GM19023 (cell line): ENCODE measurements around the gene SLC30A5.
"Not testable (repeated sequence)": the region's sequence is repeated elsewhere in the genome, so short reads cannot be mapped to it uniquely, and the experiment has no call there.

Experiments
- ATAC-seq: cut with Tn5 transposase; IDR thresholded peaks from one replicate; pipeline ENCODE4 v1.9.1; 2021; ENCODE audit warnings: mild to moderate bottlenecking, moderate library complexity; ENCODE audit not compliant: unreplicated experiment

Gene SLC30A5

DNA sequence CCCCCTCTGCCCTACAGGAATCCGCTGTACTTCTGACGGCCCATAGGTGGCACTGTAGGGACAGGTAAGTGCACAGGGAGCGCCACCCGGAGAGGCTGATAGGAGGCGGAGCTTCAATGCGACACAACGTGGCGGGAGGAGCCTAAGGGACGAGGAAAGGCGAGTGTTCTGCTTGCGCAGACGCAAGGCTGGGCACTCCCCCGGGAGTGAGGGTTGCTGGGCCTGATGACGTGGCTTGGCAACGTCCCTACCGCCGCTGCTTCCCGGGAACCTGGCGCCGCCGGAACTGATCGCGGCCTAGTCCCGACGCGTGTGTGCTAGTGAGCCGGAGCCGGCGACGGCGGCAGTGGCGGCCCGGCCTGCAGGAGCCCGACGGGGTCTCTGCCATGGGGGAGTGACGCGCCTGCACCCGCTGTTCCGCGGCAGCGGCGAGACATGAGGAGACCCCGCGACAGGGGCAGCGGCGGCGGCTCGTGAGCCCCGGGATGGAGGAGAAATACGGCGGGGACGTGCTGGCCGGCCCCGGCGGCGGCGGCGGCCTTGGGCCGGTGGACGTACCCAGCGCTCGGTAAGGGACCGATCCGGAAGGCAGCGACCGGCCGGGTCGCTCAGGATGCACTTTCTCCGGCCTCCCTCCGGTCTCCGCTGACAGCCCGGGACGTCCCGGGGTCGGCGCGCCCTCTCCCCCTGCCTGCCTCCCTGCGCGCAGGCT is at the start of gene SLC30A5:
Gene SLC30A5, plus strand, starts transcription at position 244 of the 712 bp plus-strand sequence. Its CDS starts 242 bp downstream, at position 486.
- ATAC-seq, result peak; percentile 97

- ATAC-seq, result not testable (repeated sequence)
These were observed 48.6 kb upstream of the SLC30A5 start for GRCh38 chr5:69045213-69045612.

DNA sequence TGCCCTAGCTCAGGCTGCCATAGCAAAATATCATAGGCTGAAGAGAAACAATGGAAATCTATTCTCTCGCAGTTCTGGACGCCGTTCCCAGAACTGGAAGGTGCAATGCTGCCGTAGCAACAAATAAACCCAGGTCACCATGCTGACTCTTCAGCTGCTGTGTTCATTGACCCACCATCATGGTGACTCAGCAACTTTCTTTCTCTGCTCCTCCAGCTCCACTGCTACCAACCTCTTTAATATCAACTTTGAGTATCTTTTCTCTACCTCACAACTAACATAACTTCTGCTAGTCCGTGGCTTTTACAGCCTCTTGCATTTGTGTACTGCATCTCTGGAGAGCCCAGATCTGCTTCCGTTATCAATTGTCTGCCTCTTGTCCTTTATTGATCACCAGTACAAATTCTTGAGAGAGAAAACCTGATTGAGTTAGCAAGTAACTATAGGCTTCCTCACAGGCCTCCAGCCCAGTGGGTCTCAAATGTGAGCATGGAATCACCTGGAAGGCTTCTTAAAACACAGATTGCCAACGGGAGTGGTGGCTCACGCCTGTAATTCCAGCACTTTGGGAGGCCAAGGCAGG is 47.3 kb upstream of the SLC30A5 start:
- ATAC-seq, result no peak

- no peak for ATAC-seq
These were observed 45.6 kb upstream of the SLC30A5 start for GRCh38 chr5:69048230-69048629.

- no peak for ATAC-seq
These were observed 44.7 kb upstream of the SLC30A5 start for GRCh38 chr5:69049151-69049550.

DNA sequence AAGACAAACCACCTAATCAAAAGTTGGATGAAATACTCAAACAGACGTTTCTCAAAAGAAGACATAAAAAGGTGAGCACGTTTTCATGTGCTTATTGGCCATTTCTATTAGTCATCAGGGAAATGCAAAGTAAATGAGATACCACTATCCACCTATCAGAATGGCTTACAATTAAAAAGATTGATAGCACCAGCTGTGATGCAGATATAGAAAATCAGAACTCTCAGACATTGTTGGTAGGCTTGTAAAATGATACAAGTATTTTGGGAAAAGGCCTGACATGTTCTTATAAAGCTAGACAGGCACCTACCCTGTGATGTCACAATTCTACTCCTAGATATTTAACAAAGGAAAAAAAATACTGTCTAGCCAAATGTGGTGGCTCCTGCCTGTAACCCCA is 44.0 kb upstream of the SLC30A5 start:
- ATAC-seq, result no peak

DNA sequence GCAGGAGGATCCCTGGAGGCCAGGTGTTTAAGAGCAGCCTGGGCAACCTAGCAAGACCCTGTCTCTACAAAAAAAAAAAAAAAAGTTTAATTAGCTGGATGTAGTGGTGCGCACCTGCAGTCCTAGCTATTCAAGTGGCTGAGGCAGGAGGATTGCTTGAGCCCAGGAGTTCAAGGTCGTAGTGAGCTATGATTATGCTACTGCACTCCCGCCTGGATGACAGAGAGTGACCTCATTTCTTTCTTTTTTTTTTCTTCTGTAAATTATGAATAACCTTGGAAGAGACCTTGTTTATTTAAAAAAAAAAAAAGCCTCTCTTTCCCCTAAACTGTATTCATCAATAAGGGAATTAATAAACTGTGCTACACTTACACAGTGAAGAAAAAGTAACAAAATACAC is 43.6 kb upstream of the SLC30A5 start:
- no peak for ATAC-seq

DNA sequence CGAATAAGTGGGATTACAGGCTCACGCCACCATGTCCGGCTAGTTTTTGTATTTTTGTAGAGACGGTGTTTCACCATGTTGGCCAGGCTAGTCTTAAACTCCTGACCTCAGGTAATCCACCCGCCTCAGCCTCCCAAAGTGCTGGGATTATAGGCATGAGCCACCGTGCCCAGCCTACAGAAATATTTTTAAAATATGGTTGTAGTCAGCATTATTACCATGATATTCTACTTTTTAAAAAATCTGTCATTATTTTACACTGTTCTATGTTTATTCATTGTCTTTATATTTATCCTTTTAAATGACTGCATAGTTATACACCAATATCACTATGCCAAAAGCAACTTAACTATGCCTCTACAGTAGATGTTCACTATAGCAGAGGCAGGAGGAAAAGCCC is 41.6 kb upstream of the SLC30A5 start:
- no peak for ATAC-seq

DNA sequence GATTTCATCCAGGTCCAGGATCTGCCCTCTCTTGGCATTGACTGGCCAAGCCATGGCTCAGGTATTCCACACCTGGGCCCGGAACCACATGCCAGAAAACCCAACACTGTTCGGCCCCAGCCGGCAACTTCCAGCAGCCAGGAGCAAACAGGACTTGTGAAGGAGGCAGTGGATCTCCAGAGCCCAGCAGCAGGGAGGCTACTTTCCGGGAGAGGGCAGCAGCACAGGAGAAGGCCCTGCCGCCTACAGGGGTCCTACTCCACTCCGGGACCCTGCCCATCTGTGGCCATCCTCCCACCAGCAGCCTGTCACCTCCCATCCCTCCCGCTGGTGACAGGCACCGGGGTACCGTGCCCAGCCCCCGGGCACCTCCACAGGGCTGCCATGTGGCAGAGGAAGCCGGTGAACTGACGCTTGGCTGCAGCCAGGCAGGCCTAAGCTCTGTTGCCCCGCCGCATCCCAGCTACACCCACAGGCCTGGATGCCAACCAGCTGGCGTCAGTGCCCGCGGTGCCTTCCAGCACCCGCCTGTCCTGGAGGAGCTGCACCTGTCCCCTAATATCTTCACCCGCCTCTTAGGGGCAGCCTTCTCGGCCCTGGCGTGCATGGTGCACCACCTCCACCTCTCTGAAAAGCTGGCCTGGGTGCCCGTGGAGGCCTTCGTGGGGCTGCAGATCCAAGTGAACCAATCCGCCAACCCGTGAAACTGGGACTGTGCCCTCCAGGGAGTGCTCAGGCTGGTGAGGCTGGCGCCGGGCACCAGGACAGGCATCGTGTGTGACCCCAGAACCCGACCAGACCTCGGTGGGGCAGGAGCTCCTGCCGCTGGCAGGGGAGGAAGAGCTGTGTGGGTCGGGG is 18.9 kb upstream of the SLC30A5 start:
- ATAC-seq, result no peak

DNA sequence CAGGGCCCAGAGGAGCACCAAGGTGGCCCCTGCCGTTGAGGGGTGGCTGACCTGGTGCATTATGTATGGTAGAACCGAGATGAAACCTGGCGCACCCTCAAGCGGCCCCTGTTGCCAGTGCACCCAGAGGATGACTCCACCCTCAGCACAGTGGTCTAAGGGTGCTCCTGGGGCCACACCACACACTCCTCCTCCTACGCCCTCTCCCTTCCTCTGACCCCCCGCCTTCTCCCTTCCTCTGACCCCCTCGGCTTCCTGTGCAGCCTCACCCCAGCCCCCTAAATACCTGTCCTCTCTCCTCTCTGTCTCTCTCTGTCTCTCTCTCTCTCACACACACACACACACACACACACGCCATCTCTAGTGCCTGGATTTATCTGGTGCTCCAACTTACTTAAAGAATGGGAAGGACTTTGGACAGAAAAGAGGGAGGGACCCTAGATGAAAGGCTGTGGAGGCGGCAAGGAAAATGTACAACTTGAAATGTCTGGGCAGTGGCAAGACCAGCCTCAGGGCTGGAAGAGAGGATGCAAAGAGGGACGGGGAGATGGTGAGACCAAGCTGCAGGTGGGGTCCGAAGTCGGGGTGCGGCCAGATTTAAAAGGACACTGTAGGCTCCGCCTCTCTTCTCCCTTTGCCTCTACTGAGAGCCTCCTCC is 18.2 kb upstream of the SLC30A5 start:
- ATAC-seq, result no peak

DNA sequence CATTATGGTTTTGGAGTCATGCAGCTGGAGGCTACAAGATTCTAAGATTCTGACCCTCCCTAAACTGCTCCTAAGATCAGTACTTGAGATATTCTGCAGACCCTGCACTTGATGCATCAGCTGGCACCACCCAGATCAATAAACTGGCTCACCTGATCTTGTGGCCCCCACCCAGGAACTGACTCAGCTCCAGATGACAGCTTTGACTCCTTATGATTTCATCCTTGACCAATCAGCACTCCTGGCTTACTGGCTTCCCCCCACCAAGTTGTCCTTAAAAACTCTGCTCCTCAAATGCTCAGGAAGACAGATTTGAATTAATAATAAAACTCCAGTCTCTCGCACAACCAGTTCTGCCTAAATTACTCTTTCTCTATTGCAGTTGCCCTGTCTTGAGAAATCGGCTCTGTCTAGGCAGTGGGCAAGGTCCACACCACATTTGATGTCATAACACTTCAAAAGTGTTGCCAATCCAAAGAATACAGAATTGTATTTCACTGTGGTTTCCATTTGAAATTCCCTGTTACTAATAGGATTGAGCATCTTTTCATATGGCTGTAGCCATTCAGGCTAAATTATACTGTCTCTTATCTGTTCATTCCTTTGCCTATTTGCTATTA is 14.8 kb upstream of the SLC30A5 start:
- no peak for ATAC-seq

DNA sequence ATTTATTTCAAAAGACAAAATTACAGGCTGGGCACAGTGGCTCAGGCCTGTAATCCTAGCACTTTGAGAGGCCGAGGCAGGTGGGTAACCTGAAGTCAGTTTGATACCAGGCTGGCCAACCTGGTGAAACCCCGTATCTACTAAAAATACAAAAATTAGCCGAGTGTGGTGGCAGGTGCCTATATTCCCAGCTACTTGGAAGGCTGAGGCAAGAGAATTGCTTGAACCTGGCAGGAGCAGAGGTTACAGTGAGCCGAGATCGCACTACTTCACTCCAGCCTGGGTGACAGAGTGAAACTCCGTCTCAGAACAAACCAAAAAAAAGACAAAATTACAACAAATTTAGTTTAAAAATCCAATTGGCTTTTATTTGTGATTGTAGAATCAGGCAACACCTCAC is 14.3 kb upstream of the SLC30A5 start:
- ATAC-seq, result no peak

GRCh38 chr5:69083412-69083811 is 10.4 kb upstream of the SLC30A5 start:
- no peak for ATAC-seq

DNA sequence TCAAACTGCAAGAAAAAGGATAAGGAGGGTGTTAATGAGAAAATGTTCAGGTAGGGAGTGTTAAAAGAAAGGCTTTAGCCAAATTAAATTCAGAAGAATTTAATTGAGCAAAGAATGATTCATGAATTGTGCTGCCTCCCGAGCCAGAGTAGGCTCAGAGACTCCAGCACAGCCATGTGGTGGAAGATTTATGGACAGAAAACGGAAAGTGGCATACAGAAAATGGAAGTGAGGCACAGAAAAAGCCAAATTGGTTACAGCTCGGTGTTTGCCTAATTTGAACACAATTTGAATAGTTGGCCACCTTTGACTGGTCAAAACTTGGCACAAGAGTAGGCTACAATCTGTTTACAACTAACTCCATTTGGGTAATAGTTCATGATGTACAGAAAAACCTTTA is 9.6 kb upstream of the SLC30A5 start:
- ATAC-seq, result no peak

- no peak for ATAC-seq
These were observed 8.9 kb upstream of the SLC30A5 start for GRCh38 chr5:69084903-69085302.

- no peak for ATAC-seq
These were observed 7.6 kb upstream of the SLC30A5 start for GRCh38 chr5:69086206-69086605.

DNA sequence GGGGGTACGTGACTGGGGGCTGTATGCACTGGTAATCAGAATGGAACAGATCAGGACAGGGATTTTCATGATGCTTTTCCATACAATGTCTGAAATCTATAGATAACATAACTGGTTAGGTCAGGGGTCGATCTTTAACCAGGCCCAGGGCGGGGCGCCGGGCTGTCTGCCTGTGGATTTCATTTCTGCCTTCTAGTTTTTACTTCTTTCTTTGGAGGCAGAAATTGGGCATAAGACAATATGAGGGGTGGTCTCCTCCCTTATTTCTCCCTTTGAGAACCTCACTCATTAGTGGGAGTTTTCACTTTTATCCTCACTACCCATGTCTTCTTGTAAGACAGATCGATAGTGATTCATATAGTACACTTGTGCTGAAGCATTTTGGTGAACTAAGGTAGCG is 5.8 kb upstream of the SLC30A5 start:
- not testable (repeated sequence) for ATAC-seq

DNA sequence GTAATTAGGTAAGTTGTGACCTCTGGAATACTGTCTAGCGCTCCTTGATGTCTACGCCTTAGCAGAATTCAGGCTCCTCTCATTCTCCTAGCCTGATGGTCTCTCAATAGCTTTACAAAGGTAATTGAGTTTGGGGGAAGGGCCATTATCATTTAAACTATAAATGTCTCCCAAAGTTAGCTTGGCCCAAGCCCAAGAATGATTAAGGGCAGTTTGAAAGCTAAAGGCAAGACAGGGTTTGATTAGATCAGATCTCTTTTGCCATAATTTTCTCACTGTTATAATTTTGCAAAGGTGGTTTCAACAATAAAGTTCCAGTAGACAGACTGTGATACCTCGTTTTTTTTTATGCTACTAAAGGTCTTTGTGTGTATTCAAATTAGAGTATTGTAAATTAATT is 3.7 kb upstream of the SLC30A5 start:
- ATAC-seq, result no peak

DNA sequence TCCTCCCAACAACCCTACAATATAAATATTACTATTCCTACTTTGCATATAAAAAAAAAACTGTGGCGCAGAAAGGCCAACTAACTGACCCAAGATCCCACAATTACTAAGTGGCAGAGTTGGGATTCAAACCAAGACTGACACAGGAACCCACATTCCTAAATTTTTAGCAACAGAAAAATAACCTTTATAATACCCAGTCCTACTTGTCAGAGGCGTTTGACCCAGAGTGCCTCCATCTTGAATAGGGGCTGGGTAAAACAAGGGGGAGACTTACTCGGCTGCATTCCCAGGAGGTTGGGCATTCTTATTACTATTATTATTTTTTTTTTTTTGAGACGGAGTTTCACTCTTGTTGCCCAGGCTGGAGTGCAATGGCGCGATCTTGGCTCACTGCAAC is 2.0 kb upstream of the SLC30A5 start:
- no peak for ATAC-seq

GRCh38 chr5:69092969-69093368 is 845 bp upstream of the SLC30A5 start:
- no peak for ATAC-seq

DNA sequence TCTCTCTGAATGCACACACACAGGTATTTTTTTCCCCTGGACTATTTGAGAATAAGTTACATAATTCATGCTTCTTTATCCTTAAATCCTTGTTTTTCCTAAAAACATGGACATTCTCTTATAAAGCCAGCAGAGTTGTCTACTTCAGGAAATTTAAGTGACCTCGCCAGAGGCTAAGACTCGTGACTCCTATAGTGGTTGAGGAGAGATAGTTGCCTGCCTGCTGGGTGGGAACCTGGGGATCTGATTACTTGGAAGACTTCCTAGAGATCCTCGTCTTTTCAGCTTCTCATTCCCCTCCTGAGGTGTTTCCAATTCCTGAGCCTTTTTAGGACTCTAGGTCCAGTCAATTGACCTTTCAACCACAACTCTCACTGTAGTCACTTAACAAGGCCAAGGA is 5.5 kb downstream of the SLC30A5 start:
- no peak for ATAC-seq
